A673 (cell line): Measurements from ENCODE around the gene GPX3.

Experiments
- EZH2 ChIP-seq: fragments of 200-600 bp; sonication (generic); IDR thresholded peaks from 2 replicates; pipeline ENCODE4 v1.6.1; 2017; ENCODE audit warnings: borderline replicate concordance, low read depth, mild to moderate bottlenecking, mixed read lengths, antibody characterized with exemption, low read length; ENCODE audit not compliant: poor library complexity, severe bottlenecking
- TF ChIP-seq, protein P1 (sequence below): fragments of 300-800, 200-600 bp; sonication (generic); conservative IDR thresholded peaks from 2 replicates; pipeline ENCODE4 v1.5.1; 2017; ENCODE audit warnings: low read depth, mild to moderate bottlenecking, antibody characterized with exemption, low read length, moderate library complexity, mixed read lengths

DNA sequence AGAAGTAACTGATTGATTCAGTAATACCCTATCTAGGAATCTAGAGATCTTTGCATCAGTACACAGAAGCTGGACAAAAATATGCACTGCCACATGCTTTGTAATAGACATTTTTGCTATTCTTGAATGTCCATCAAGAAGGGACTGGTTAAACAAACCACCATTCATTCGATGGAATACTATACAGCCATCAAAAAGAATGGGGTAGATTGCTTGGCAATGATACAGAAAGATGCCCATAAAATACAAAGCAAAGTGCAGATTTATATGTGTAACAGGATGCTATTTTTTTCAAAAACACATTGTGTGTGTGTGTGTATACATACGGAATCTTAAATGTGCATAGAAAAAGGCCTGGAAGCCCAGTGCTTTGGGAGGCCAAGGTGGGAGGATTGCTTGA, 52.9 kb downstream of the GPX3 start:
- TF ChIP-seq, protein P1, sequence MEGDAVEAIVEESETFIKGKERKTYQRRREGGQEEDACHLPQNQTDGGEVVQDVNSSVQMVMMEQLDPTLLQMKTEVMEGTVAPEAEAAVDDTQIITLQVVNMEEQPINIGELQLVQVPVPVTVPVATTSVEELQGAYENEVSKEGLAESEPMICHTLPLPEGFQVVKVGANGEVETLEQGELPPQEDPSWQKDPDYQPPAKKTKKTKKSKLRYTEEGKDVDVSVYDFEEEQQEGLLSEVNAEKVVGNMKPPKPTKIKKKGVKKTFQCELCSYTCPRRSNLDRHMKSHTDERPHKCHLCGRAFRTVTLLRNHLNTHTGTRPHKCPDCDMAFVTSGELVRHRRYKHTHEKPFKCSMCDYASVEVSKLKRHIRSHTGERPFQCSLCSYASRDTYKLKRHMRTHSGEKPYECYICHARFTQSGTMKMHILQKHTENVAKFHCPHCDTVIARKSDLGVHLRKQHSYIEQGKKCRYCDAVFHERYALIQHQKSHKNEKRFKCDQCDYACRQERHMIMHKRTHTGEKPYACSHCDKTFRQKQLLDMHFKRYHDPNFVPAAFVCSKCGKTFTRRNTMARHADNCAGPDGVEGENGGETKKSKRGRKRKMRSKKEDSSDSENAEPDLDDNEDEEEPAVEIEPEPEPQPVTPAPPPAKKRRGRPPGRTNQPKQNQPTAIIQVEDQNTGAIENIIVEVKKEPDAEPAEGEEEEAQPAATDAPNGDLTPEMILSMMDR: no peak
- TF ChIP-seq EZH2: no peak
